ENCODE measurements around the gene CCDC86.

CCDC86 gene

GRCh38 chr11:60831143-60831500, 10.8 kb upstream of the CCDC86 start:
- peak; percentile 79 for DNase-seq (ENCODE audit: low spot score)

- DNase-seq (ENCODE audit: low spot score) = no peak
Measured at GRCh38 chr11:60831501-60832079, 10.3 kb upstream of the CCDC86 start.

GRCh38 chr11:60834742-60835533, 7.0 kb upstream of the CCDC86 start:
- DNase-seq (ENCODE audit: low spot score) = no peak

- no peak for DNase-seq (ENCODE audit: low spot score)
Measured at GRCh38 chr11:60835534-60835846, 6.4 kb upstream of the CCDC86 start.

DNA sequence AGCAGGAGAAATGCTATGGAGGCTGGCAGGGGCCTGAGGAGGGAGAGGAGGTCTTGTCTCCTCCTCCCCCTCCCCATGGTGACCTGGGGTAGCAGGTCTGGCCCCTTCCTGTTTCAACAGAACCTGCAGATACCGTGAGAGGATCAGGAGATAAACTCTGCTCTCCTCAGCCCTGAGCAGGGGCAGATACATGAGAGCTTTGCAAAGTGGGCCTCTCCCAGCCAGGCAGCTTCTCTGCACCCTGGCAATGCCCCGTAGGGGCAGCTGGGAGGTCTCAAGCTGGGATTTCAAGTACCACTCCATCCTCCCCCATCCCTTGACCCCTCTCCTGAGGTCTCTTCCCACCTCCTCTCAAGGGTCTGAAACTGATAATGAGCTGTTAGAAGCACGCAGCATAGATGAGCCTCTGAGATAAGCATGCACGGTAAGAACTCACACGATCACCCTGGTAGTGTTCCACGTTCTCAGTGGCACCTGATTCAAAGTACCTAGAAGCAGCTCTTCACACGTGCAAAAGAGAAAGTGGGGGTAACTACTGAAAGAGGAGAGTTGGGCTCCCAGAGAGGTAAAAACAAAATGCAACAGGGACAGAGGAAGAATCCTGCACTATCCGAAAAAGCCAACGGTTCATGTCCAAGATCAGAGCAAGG, 4.9 kb upstream of the CCDC86 start:
- DNase-seq (ENCODE audit: low spot score) = no peak

DNA sequence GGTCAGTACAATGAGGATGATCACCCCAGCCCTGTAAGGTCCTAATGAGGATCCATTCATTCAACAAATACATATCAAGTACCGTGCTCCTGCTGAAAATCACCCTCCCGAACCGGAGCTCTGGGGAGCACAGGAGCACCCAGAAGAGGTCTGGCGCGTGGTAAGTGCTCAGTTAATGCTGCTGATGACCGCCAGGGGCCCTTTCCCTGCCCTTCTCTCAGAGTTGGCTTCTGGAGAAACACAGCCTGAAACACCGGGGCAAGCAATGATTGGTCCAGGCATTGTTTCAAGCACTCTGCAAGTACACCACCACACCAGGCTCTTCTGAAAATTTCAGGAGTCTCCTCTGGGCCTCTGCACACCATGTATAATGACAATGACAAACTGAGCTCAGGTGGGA, 3.8 kb upstream of the CCDC86 start:
- DNase-seq (ENCODE audit: low spot score) = no peak

DNA sequence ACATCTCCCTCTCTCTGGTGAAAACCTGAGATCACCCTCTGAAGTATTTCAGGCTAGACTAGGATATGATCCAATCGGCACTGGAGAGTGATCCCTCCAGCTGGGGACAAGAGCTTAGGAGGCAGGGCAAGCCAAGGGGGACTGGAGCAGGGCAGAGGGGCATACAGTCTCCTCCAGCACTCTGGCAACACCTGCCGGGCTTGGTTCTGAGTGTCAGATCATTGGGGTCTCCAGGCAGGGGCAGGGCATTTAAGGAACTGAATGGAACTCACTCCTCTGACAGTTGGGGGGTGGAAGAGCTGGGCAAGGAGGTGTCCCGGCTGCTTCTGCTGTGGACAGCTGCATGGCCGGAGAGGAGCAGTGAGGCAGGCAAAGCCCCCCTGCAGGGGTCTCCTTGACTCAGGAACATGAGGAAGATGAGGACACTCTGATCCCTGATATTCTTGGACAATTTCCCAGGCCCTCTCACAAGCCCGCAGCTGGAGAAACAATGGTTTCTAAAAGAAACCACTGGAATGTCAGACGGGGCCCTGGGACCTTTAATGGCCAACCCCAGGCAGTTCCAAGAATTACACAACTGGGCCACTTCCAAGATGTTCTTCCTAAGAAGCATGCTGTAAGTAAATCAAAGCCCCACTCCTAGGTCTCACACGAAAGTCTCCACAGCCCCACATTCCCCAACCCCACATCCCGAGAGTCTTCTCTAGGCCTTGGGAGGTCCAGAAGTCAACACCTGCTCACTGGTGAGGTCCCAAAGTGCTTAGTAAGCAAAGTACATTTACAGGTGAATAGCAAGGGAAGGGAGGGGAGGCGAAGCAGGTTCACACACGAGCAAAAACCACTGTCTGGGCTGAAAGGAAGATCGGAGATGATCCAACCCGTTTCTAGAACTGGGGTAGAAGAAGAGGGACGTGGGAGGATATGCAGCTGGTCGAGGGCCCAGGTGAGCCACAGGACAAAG, 1.2 kb upstream of the CCDC86 start:
- DNase-seq (ENCODE audit: low spot score) = peak; percentile 18

DNA sequence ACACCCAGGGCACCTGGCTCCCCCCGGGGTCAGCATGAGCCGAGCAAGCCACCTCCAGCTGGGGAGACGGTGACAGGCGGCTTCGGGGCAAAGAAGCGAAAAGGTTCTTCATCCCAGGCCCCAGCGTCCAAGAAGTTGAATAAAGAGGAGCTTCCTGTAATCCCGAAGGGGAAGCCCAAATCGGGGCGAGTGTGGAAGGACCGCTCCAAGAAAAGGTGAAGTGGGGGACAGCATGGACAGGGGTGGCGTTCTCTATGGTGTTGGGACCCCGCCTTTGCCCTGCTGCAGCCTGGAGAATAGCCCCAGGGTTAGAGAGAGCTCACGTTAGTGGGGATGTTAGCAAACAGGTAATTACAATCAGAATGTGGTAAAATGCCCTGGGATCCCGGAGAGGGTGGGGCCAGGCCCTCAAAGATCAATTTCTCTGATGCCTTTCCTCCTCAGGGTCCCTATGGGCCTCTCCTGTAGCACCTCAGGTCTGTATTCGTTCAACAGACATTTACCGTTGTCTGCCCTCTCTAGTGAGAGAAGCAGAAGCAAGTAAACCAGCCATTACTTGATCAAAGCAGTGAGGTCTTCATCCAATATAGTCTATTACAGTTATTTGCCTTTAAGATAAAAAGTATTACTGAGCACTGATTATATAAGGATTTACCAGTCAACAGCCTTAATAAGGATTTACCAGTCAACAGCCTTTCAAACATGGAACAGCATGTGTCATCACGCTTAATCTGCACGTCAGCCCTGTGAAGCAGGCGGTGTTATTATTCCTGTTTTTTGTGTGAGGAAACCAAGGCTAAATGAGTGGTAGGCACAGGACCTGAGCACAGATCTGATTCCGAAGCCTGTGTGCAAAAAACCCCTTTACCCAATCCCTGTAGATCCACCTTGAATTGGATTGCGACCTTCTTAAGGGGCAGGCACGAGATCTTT, 1.0 kb downstream of the CCDC86 start:
- DNase-seq (ENCODE audit: low spot score) = no peak

DNA sequence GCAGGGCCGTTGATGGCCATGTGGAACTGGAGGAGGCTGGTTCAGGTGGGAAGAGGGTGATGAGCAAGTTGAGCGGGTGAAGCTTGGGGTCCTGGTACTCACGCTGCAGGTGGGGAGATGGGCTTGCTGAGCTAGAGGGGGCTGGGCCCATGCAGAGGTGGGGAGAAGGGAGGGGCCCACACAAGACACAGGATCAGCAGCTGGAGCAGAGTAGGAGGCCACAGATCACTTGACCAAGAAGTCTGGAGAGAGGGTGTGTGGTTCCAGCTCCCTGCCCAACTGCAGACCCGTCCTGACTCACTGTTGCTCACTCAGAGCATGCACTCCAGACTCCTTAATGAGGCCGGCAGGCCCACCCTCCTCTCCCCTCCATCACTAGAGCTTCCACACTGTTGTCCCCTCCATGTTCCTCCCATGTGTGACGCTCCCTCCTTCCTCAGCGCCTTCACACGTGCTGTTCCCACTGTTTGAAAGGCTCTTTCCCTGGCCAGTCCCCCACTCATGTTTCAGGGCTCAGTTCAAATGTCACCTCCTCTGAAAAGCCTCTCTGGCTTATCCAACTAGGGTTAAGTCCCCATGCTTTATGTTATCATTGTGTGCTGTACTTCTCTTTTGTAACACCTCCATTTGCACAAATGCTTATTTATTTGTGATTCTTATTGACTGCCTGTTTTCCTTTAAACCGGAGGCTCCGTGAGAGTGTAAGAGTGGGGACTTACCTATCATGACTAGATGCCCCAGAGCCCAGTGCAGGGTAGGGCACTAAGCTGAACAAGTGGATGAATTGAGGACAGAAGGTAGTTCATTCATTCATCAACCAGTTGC, 2.3 kb downstream of the CCDC86 start:
- DNase-seq (ENCODE audit: low spot score) = no peak

DNA sequence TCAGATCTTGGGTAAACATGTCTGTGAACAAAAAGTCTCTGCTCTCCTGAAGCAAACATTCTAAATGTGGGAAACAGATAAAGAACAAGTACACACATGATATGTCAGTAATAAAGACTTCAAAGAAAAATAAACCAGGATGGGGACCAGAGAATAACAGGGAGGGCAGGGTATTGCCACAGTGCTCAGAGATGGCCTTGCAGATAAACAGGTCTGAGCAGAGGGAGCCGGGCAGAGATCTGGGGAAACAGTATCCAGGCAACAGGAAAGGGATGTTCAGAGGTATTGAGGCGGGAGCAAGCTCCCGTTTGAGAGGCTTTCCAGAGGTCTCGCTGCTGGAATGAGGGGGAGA, 2.9 kb downstream of the CCDC86 start:
- no peak for DNase-seq (ENCODE audit: low spot score)

GRCh38 chr11:60845338-60845737, 3.4 kb downstream of the CCDC86 start:
- DNase-seq (ENCODE audit: low spot score) = no peak

DNA sequence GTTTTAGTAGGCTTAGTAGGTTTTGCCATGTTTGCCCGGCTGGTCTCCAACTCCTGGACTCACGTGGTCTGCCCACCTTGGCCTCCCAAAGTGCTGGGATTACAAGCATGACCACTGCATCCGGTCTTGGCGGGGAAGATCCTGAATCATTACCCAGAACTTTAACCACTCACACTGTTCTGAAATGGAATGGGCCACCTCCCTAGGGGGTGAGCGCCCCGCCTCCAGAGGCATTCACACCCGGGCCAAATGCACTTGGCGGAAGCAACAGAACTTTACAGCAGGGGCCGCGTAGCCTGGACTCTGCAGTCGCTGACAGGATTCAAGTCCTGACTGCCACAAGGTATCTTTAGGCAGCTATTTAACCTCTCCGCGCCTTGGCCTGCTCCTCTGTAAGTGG, 5.4 kb downstream of the CCDC86 start:
- no peak for DNase-seq (ENCODE audit: low spot score)

- no peak for DNase-seq (ENCODE audit: low spot score)
Measured at GRCh38 chr11:60847896-60848295, 6.0 kb downstream of the CCDC86 start.

GRCh38 chr11:60848714-60849151, 6.8 kb downstream of the CCDC86 start:
- no peak for DNase-seq (ENCODE audit: low spot score)

- no peak for DNase-seq (ENCODE audit: low spot score)
Measured at GRCh38 chr11:60849641-60850520, 8.0 kb downstream of the CCDC86 start.

DNA sequence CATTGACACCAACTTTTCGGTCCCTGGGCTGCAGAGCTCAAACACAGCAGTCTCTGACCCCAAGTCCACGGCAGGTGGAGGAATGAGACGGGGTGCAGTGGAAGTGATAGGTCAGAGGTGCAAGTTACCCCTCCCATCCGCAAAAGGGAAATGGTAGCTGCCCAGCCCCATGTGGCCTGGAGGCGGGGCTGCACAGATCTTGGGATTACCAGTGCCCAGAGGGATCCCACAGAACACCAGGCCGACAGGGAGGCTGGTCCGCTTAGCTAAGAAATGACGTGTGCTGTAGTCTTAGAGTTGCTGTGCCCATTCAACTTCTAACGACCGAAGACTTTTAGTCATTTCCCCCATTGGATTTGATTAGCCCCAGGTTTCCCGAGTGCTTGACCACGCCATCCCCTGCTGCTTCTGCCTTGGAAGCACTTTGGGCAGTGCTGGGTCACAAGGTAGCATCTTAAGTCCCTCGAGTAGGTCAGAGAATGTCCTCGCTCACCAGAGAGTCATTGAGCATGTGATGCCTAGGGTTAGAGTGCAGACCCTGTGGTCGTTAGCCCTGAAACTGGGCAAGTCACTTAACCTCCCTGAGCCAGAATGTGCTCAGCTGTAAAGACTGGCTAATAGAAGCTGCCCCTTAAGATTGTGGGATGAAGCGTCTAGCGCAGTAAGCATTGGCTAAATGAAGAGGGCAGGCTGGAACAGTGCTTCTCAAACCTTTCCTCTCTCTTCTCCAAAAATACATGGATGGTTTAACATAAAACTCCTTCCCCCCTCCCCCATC, 9.6 kb downstream of the CCDC86 start:
- DNase-seq (ENCODE audit: low spot score) = no peak

- peak; percentile 39 for DNase-seq (ENCODE audit: low spot score)
Measured at GRCh38 chr11:60852117-60852981, 10.4 kb downstream of the CCDC86 start.

Data from LoVo (cell line).